Dedifferentiated amniotic fluid mesenchymal stem cell (primary cell): Measurements from ENCODE around the gene IZUMO1R.
"Not testable (repeated sequence)": the region's sequence is repeated elsewhere in the genome, so short reads cannot be mapped to it uniquely, and the experiment has no call there.

Experiments used
- DNase-seq: peaks from one replicate; pipeline ENCODE4 v3.0.0-alpha.2; 2016; ENCODE audit errors: extremely low spot score

IZUMO1R gene

GRCh38 chr11:94325681-94326080, 21.3 kb downstream of the IZUMO1R start:
- no peak for DNase-seq

GRCh38 chr11:94326947-94327346, 22.6 kb downstream of the IZUMO1R start:
- no peak for DNase-seq

- no peak for DNase-seq
These were observed 24.3 kb downstream of the IZUMO1R start for GRCh38 chr11:94328587-94329080.

- DNase-seq, result no peak
These were observed 25.1 kb downstream of the IZUMO1R start for GRCh38 chr11:94329501-94329900.

- no peak for DNase-seq
These were observed 26.4 kb downstream of the IZUMO1R start for GRCh38 chr11:94330789-94331188.

- DNase-seq, result no peak
These were observed 28.4 kb downstream of the IZUMO1R start for GRCh38 chr11:94332814-94333213.

GRCh38 chr11:94336033-94336432, 31.7 kb downstream of the IZUMO1R start:
- no peak for DNase-seq

- no peak for DNase-seq
These were observed 34.3 kb downstream of the IZUMO1R start for GRCh38 chr11:94338651-94339050.

GRCh38 chr11:94342250-94342649, 37.9 kb downstream of the IZUMO1R start:
- DNase-seq, result no peak

GRCh38 chr11:94343495-94343894, 39.1 kb downstream of the IZUMO1R start:
- DNase-seq, result no peak

GRCh38 chr11:94346311-94346710, 41.9 kb downstream of the IZUMO1R start:
- not testable (repeated sequence) for DNase-seq

GRCh38 chr11:94350850-94351563, 46.6 kb downstream of the IZUMO1R start:
- not testable (repeated sequence) for DNase-seq
